WTC11 (cell line): ENCODE results near the gene LPP.

Experiments
- FOXJ3 ChIP-seq: sonication (generic); formaldehyde crosslinking; IDR thresholded peaks from 2 replicates; pipeline ENCODE4 v1.9.0; 2021; ENCODE audit warnings: missing genetic modification reagents, mild to moderate bottlenecking, borderline replicate concordance
- JUN ChIP-seq: sonication (generic); formaldehyde crosslinking; IDR thresholded peaks from 2 replicates; pipeline ENCODE4 v1.8.0; 2023; ENCODE audit warnings: mild to moderate bottlenecking, missing genetic modification reagents
- NFYB ChIP-seq: sonication (generic); formaldehyde crosslinking; conservative IDR thresholded peaks from 2 replicates; pipeline ENCODE4 v1.8.0; 2022; ENCODE audit warnings: low read depth, missing genetic modification reagents
- RELA ChIP-seq: sonication (generic); formaldehyde crosslinking; IDR thresholded peaks from 2 replicates; pipeline ENCODE4 v1.8.1; 2022; ENCODE audit warnings: missing genetic modification reagents, mild to moderate bottlenecking, borderline replicate concordance
- ZNF219 ChIP-seq: sonication (generic); formaldehyde crosslinking; IDR thresholded peaks from 2 replicates; pipeline ENCODE4 v1.8.0; 2023; ENCODE audit warnings: missing genetic modification reagents, mild to moderate bottlenecking, borderline replicate concordance
- ZNF232 ChIP-seq: sonication (generic); formaldehyde crosslinking; IDR thresholded peaks from 2 replicates; pipeline ENCODE4 v1.8.0; 2022; ENCODE audit warnings: mild to moderate bottlenecking, missing genetic modification reagents
- TF ChIP-seq, protein P1 (sequence below): sonication (generic); formaldehyde crosslinking; IDR thresholded peaks from 2 replicates; pipeline ENCODE4 v1.8.0; 2022; ENCODE audit warnings: mild to moderate bottlenecking, missing genetic modification reagents
- TF ChIP-seq, protein P2 (sequence below): fragments of 200-600 bp; IDR thresholded peaks from 2 replicates; pipeline ENCODE4 v1.8.0; 2022; ENCODE audit warnings: antibody characterized with exemption
- TF ChIP-seq, protein P3 (sequence below): sonication (generic); formaldehyde crosslinking; IDR thresholded peaks from 2 replicates; pipeline ENCODE4 v1.8.0; 2022; ENCODE audit warnings: missing genetic modification reagents

DNA sequence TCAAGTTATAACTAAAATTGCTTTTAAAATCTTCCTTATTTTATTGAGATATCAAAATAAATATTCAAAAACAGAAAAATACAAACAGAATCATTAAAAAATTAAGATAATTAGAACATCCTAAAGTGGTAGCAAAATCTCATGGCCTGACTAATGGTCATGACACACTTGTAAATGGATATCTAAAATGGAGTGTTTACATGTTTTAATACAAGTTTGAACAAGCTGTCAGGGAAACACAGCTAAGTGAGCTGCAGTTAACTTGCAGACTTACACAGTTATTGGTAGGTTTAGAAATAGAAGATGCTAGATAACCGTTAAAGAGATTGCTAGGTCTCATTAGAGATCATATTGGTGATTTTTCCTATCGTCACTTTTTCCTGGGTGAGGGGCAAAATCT, 242.3 kb downstream of the LPP start:
- TF ChIP-seq, protein P1, sequence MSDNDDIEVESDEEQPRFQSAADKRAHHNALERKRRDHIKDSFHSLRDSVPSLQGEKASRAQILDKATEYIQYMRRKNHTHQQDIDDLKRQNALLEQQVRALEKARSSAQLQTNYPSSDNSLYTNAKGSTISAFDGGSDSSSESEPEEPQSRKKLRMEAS = no peak
- TF ChIP-seq ZNF232 (CRISPR knock-in tag) (no peak), FOXJ3 (CRISPR knock-in tag) (no peak), ZNF219 (CRISPR knock-in tag) (no peak), RELA (CRISPR knock-in tag) (no peak), NFYB (CRISPR knock-in tag) (no peak), JUN (CRISPR knock-in tag) (no peak)
- TF ChIP-seq, protein P2, sequence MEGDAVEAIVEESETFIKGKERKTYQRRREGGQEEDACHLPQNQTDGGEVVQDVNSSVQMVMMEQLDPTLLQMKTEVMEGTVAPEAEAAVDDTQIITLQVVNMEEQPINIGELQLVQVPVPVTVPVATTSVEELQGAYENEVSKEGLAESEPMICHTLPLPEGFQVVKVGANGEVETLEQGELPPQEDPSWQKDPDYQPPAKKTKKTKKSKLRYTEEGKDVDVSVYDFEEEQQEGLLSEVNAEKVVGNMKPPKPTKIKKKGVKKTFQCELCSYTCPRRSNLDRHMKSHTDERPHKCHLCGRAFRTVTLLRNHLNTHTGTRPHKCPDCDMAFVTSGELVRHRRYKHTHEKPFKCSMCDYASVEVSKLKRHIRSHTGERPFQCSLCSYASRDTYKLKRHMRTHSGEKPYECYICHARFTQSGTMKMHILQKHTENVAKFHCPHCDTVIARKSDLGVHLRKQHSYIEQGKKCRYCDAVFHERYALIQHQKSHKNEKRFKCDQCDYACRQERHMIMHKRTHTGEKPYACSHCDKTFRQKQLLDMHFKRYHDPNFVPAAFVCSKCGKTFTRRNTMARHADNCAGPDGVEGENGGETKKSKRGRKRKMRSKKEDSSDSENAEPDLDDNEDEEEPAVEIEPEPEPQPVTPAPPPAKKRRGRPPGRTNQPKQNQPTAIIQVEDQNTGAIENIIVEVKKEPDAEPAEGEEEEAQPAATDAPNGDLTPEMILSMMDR = no peak
- TF ChIP-seq, protein P3, sequence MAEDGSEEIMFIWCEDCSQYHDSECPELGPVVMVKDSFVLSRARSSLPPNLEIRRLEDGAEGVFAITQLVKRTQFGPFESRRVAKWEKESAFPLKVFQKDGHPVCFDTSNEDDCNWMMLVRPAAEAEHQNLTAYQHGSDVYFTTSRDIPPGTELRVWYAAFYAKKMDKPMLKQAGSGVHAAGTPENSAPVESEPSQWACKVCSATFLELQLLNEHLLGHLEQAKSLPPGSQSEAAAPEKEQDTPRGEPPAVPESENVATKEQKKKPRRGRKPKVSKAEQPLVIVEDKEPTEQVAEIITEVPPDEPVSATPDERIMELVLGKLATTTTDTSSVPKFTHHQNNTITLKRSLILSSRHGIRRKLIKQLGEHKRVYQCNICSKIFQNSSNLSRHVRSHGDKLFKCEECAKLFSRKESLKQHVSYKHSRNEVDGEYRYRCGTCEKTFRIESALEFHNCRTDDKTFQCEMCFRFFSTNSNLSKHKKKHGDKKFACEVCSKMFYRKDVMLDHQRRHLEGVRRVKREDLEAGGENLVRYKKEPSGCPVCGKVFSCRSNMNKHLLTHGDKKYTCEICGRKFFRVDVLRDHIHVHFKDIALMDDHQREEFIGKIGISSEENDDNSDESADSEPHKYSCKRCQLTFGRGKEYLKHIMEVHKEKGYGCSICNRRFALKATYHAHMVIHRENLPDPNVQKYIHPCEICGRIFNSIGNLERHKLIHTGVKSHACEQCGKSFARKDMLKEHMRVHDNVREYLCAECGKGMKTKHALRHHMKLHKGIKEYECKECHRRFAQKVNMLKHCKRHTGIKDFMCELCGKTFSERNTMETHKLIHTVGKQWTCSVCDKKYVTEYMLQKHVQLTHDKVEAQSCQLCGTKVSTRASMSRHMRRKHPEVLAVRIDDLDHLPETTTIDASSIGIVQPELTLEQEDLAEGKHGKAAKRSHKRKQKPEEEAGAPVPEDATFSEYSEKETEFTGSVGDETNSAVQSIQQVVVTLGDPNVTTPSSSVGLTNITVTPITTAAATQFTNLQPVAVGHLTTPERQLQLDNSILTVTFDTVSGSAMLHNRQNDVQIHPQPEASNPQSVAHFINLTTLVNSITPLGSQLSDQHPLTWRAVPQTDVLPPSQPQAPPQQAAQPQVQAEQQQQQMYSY (CRISPR knock-in tag) = no peak
